Smooth muscle cell (in vitro differentiated cells): ENCODE data around the gene AKAP6. TPM values are rescaled to one million over a fixed set of nuclear protein-coding genes. Genes with fewer than 3 reads are reported as not detected.

ENCODE experiments used
- DNase-seq: peaks from one replicate; lab custom pipeline; 2025; ENCODE audit not compliant: unreplicated experiment; lab: John Stamatoyannopoulos, UW
- H2AFZ ChIP-seq: fragments of 200-600 bp; sonication (generic); 2 replicates; pipeline ENCODE4 v1.6.0; 2016; ENCODE audit warnings: antibody characterized with exemption, low read depth, mild to moderate bottlenecking
- H3F3A ChIP-seq: fragments of 200-600 bp; sonication (generic); 2 replicates; pipeline ENCODE4 v1.6.0; 2017; ENCODE audit warnings: antibody characterized with exemption, low read depth
- H3K27ac ChIP-seq: fragments of 200-600 bp; sonication (generic); 2 replicates; pipeline ENCODE4 v1.5.1; 2016; ENCODE audit warnings: low read depth, mild to moderate bottlenecking
- H3K27me3 ChIP-seq: fragments of 200-600 bp; sonication (generic); 2 replicates; pipeline ENCODE4 v1.6.1; 2016; ENCODE audit warnings: low read depth, mild to moderate bottlenecking
- H3K36me3 ChIP-seq: fragments of 200-600 bp; sonication (generic); 2 replicates; pipeline ENCODE4 v1.5.1; 2016; ENCODE audit warnings: low read depth
- H3K4me1 ChIP-seq: fragments of 200-600 bp; sonication (generic); 2 replicates; pipeline ENCODE4 v1.5.1; 2016; ENCODE audit warnings: low read depth
- H3K4me2 ChIP-seq: fragments of 200-600 bp; sonication (generic); 2 replicates; pipeline ENCODE4 v1.6.0; 2016; ENCODE audit warnings: mild to moderate bottlenecking
- H3K4me3 ChIP-seq: fragments of 200-600 bp; sonication (generic); 2 replicates; pipeline ENCODE4 v1.5.1; 2016; ENCODE audit warnings: mild to moderate bottlenecking
- H3K79me2 ChIP-seq: fragments of 200-600 bp; sonication (generic); 2 replicates; pipeline ENCODE4 v1.6.0; 2016; ENCODE audit warnings: low read depth, mild to moderate bottlenecking
- H3K9ac ChIP-seq: fragments of 200-600 bp; sonication (generic); 2 replicates; pipeline ENCODE4 v1.6.0; 2016; ENCODE audit warnings: low read depth
- H3K9me3 ChIP-seq: fragments of 200-600 bp; sonication (generic); replicated peaks from 2 replicates; pipeline ENCODE4 v1.5.1; 2016; ENCODE audit warnings: low read depth
- H4K20me1 ChIP-seq: fragments of 200-600 bp; sonication (generic); 2 replicates; pipeline ENCODE4 v1.6.0; 2016; ENCODE audit warnings: low read depth
- CTCF ChIP-seq: fragments of 200-600 bp; sonication (generic); IDR thresholded peaks from 2 replicates; pipeline ENCODE4 v1.5.1; 2017; ENCODE audit warnings: borderline replicate concordance, mild to moderate bottlenecking, antibody characterized with exemption; ENCODE audit not compliant: insufficient read depth, poor library complexity, severe bottlenecking
- WGBS: methylation state at CpG from one replicate; pipeline ENCODE4 v1.1.7; 2016; ENCODE audit warnings: low lambda C conversion rate; 5-methylcytosine and 5-hydroxymethylcytosine counted together
- polyA plus RNA-seq: library from polyadenylated mRNA; unstranded; fragments of >200 nt; fragmentation: Nextera tagmentation; extraction: Ambion mirVana; gene quantifications from 2 replicates; pipeline ENCODE4 v1.2.1, GENCODE V29; 2016
- total RNA-seq: library from RNA; depleted of rRNA; stranded (reverse); fragments of >200 nt; gene quantifications from 2 replicates; pipeline ENCODE4 v1.2.3, GENCODE V29; 2014

AKAP6 gene
- total and polyA plus RNA-seq, 2 experiments from 2014 or later = 1.3 to 6.4 TPM

GRCh38 chr14:32507029-32507984, 178.2 kb downstream of the AKAP6 start:
- Histone ChIP-seq H3F3A (peaks cover 13% of the 10 kb centered on the region), H3K9ac (peak overlapping the region; percentile 52), H2AFZ (no peak overlapping the region), H4K20me1 (no peaks in the 10 kb centered on the region), H3K4me2 (peak overlapping the region; percentile 61), H3K4me1 (no peaks in the 10 kb centered on the region), H3K4me3 (no peak overlapping the region), H3K79me2 (no peaks in the 10 kb centered on the region), H3K9me3 (no peaks in the 10 kb centered on the region), H3K27me3 (no peaks in the 10 kb centered on the region), H3K36me3 (no peaks in the 10 kb centered on the region), H3K27ac (peak overlapping the region; percentile 95)
- no peak for DNase-seq
- WGBS = 30% methylated on average over 4 of the region's 4 CpGs
- TF ChIP-seq CTCF = no peak

GRCh38 chr14:32508281-32508680, 179.2 kb downstream of the AKAP6 start:
- Histone ChIP-seq H3K27ac (peak overlapping the region; percentile 95), H3K4me3 (no peak overlapping the region), H3K9ac (peak overlapping the region; percentile 52), H3K36me3 (no peaks in the 10 kb centered on the region), H3K4me2 (peak overlapping the region; percentile 61), H2AFZ (no peak overlapping the region), H3K27me3 (no peaks in the 10 kb centered on the region), H3F3A (peaks cover 13% of the 10 kb centered on the region), H3K4me1 (peaks cover 2% of the 10 kb centered on the region), H4K20me1 (no peaks in the 10 kb centered on the region), H3K79me2 (no peaks in the 10 kb centered on the region), H3K9me3 (no peaks in the 10 kb centered on the region)
- 80% methylated on average over 2 of the region's 2 CpGs for WGBS
- no peak for DNase-seq
- TF ChIP-seq CTCF = no peak

DNA sequence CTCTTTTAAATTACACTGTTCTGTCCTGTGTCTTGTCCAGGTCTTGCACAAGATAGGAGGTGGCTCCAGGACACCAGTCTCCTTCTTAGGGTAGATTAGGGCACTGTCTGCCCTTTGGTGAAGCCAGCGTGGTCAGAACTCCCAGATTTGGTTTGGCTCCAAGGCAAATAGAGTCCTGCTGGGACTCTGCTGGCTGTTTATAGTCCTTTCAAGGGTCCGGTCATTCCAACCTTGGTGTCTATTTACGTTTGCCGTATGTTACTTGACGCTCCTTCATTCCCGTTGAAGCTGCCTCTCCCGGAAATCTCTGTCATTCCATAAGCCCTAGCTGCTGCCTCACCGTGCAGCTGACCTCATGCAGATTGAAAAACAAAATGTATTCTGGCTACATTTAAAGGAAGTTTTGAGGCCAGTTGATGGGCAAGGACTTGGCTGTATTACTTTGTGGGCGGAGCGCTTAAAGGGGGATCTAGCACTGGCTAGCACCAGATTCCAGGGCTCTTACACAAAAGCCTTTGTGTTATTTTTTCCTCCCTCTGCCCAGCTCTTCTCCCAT, 180.6 kb downstream of the AKAP6 start:
- Histone ChIP-seq H3K27ac (peak overlapping the region; percentile 95), H3K4me1 (peaks cover 5% of the 10 kb centered on the region), H3K9ac (peak overlapping the region; percentile 31), H3K36me3 (no peaks in the 10 kb centered on the region), H3K4me2 (peak overlapping the region; percentile 68), H3K9me3 (no peaks in the 10 kb centered on the region), H3K27me3 (no peaks in the 10 kb centered on the region), H2AFZ (peak overlapping the region; percentile 16), H3K79me2 (no peaks in the 10 kb centered on the region), H3F3A (peaks cover 13% of the 10 kb centered on the region), H3K4me3 (no peak overlapping the region), H4K20me1 (no peaks in the 10 kb centered on the region)
- DNase-seq = no peak
- TF ChIP-seq CTCF = no peak
- 34% methylated on average over 10 of the region's 10 CpGs for WGBS
